NCI-H1436 treated with DMSO at 0.1 percent for 48 hours (cell line): ENCODE results near the gene SEC14L2.
"Not testable (repeated sequence)": the region's sequence is repeated elsewhere in the genome, so short reads cannot be mapped to it uniquely, and the experiment has no call there.

ENCODE experiments used
- DNase-seq: peaks from one replicate; lab custom pipeline; 2025; lab: John Stamatoyannopoulos, UW

Gene SEC14L2

GRCh38 chr22:30455075-30455840, 58.4 kb downstream of the SEC14L2 start:
- DNase-seq, result no peak

GRCh38 chr22:30457981-30458380, 61.2 kb downstream of the SEC14L2 start:
- no peak for DNase-seq

- no peak for DNase-seq
These were observed 62.6 kb downstream of the SEC14L2 start for GRCh38 chr22:30459181-30460052.

- no peak for DNase-seq
These were observed 63.3 kb downstream of the SEC14L2 start for GRCh38 chr22:30460147-30460546.

GRCh38 chr22:30460555-30460954, 63.7 kb downstream of the SEC14L2 start:
- not testable (repeated sequence) for DNase-seq

- no peak for DNase-seq
These were observed 72.3 kb downstream of the SEC14L2 start for GRCh38 chr22:30469165-30469564.

- no peak for DNase-seq
These were observed 73.8 kb downstream of the SEC14L2 start for GRCh38 chr22:30470655-30471054.

- DNase-seq, result no peak
These were observed 74.9 kb downstream of the SEC14L2 start, which contains the start of gene SEC14L3 for GRCh38 chr22:30471616-30472318. Gene SEC14L3, minus strand, starts transcription at chr22:30472017. Its CDS starts 59 bp downstream, at chr22:30471958.

- DNase-seq, result no peak
These were observed 76.3 kb downstream of the SEC14L2 start for GRCh38 chr22:30472994-30473720.

- DNase-seq, result no peak
These were observed 77.3 kb downstream of the SEC14L2 start for GRCh38 chr22:30474121-30474520.
